HK-2 (cell line): ENCODE results near the gene SYNGR4.
A peak's percentile ranks its signal among the peaks of the same experiment; 100 is the strongest.
"Not testable (repeated sequence)": the region's sequence is repeated elsewhere in the genome, so short reads cannot be mapped to it uniquely, and the experiment has no call there.

Experiments used
- DNase-seq: peaks from one replicate; pipeline ENCODE4 v3.0.0-alpha.2; 2018; ENCODE audit not compliant: unreplicated experiment

The SYNGR4 gene

DNA sequence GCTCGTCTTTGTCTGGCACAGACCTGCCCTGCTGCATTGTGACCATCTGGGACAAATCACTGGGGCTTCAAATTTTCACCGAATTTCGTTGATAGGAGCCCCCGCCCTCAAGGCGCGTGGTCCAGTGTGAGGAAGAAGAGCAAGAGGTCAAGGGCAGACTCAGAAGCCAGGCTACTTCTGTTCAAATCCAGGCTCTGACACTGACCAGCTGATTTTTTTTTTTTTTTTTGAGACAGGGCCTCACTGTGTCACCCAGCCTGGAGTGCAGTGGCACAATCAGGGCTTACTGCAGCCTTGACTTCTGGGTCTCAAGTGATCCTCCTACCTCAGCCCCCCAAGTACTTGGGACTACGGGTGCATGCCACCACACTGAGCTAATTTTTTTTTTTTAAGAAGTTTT, 7.2 kb downstream of the SYNGR4 start:
- no peak for DNase-seq

DNA sequence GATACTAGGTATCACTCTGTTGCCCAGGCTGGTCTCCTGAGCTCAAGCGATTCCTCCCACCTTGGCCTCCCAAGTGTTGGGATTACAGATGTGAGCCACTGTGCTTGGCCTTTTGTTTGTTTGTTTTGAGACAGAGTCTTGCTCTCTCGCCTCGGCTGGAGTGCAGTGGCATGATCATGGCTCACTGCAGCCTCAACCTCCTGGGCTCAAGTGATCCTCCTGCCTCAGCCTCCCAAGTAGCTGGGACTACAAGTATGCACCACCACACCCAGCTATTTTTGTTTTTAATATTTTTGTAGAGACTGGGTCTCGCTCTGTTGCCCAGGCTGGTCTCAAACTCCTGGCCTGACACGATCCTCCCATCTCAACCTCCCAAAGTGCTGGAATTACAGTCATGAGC, 7.6 kb downstream of the SYNGR4 start:
- not testable (repeated sequence) for DNase-seq

DNA sequence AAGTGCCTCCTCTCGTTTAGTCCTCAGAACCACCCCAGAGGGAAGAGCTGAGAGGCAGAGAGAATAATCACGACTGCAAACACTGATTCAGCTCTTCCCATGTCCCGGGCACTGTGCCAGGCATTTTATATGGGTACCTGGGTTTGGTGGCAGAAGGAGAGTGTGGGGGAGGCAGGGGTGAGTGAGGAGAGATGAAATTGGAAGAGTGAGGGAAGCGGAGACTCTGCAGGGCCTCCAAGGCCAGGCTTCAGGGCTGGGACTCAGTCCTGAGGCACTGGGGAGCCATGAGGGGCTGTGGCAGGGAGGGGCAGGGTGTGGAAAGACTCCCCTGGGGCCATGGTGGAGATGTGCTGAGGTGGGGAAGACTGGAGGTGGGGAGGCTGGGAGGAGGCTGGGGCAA, 8.7 kb downstream of the SYNGR4 start:
- peak; percentile 57 for DNase-seq

DNA sequence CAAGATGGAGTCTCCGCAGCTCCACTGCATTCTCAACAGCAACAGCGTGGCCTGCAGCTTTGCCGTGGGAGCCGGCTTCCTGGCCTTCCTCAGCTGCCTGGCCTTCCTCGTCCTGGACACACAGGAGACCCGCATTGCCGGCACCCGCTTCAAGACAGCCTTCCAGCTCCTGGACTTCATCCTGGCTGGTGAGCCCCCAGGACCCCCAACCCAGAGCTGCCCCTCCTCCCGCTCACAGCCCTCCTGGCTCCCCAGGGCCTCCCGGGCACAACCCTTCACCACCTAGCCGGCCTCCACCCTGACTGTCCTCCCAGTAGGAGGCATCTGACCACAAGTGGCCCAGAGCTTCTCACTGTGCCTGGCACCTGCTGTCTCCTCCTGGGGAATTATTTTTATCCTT, 9.4 kb downstream of the SYNGR4 start:
- no peak for DNase-seq

DNA sequence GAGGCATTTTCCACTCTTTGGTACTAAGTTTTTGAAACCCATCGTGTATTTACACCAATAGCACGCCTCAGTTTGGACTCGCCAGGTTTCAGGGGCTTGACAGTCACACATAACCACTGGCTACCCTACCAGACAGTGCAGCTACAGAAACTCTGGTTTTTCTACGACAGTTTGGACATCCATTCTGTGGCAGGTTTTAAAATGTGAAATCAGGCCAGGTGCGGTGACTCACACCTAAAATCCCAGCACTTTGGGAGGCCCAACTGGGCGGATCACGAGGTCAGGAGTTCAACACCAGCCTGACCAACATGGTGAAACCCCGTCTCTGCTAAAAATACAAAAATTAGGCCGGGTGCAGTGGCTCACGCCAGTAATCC, 14.0 kb downstream of the SYNGR4 start:
- DNase-seq: no peak

DNA sequence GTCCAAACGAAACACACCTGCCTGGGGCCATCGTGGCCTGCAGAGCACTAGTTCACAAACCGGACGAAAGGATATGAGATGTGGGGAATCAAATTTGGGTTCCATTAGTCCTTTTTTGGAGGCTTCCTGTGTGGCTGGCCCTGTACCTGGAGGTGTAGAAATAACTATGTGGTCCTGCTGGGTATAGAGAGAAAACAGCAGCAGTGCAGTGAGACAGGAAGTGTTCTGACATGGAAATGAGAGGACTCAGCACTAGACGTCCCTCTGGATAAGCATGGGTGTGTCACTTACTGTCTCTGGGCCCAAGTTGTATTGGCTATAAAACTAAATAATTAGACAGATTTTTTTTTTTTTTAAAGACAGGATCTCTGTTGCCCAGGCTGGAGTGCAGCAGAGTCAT, 14.9 kb downstream of the SYNGR4 start:
- no peak for DNase-seq

DNA sequence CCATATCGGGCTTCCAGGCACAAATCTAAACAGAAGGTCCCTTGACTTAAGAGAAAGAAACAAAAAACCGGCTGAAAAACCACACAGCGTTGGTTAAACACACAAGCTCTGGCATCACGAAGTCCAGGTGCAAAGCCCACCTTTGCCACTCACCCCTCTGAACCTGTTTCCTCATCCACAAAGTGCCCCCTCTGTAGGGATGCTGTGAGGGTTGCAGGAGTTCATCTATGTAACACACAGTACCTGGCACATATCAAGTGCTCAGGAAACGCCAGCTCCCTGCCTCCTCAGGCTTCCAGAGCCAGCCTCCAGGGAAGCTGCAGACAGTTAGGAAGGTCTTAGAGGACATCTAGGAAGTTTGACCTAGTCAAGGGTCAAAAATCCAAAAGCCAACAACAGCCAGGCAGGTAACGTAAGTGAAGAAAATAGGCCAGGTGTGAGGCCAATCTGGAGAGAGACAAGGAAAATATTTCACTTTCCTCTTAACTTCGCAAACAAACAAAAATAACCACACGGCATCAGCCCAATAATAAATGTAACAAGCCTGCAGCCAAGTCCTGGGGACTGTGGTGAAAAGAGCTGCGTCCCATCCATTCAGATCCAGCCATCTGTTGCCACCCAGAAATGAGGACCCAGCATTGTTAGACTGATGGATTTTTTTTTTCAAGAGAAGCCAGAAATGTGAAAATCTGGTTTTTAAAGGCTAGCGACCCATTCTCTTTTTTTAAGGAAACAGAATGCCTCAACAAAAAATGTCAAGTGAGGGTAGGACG, 17.2 kb downstream of the SYNGR4 start:
- DNase-seq: no peak

DNA sequence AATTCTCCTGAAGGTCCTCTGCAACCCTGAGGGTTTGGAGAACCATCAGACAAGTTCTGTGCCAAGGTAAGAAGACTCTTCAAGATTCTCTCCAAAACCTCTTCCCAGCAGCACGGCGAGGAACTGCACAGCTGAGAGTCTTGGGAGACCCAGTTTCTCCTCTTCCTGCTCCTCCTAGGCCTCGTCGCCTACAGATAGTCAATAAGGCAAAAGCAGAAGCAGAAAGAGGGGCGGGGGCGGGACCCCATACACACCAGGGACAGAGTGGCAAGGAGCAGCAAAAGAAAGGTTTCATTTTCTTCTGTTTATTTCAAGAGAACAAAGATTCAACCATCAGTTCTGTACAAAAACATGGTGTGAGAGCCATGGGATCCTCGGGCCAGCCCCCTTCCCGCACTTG, 18.1 kb downstream of the SYNGR4 start:
- DNase-seq: no peak

DNA sequence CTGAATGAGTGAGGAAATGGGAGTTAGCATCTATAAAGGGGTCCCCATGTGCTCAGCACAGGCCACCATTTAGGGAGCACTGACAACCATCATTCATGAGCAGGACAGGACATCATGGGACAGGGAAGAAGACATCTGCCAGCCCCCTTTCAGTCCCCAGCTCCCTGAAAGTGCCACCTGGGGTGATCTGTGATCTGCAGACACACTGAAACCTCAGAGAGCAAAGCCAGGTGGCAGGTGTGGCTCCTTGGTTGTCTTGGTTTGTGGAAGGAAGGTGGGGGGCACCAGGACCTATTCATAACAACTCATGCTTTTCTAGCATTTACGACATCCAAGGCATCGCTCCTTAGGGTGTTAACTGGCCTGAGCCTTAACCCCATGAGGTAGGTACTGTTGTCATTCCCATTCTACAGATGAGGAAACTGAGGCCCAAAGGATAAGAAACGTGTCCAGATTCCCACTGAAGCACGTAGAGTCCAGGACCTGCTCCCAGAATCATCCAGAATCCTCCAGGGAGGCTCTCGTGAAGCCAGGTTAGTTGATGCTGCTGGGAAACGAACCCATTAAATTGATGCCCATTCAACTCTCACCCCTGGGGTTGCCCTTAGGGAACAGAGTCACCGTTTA, 21.4 kb downstream of the SYNGR4 start:
- DNase-seq: no peak

DNA sequence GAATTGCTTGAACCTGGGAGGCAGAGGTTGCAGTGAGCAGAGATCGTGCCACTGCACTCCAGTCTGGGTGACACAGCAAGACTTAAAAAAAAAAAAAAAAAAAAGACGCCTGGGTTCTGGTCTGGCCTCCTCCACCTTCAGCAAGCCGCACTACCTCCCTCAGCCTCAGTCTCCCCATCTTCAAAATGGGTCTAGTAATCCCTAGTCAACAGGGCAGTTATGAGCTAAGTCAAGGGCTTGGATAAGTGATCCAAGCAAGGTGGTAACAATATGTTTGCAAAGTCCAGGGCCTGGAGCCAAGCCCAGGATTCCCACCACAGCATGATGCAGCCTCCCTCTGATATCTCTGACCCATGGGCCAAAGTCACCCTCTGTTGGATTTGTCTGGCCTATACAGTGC, 22.8 kb downstream of the SYNGR4 start:
- DNase-seq: no peak

DNA sequence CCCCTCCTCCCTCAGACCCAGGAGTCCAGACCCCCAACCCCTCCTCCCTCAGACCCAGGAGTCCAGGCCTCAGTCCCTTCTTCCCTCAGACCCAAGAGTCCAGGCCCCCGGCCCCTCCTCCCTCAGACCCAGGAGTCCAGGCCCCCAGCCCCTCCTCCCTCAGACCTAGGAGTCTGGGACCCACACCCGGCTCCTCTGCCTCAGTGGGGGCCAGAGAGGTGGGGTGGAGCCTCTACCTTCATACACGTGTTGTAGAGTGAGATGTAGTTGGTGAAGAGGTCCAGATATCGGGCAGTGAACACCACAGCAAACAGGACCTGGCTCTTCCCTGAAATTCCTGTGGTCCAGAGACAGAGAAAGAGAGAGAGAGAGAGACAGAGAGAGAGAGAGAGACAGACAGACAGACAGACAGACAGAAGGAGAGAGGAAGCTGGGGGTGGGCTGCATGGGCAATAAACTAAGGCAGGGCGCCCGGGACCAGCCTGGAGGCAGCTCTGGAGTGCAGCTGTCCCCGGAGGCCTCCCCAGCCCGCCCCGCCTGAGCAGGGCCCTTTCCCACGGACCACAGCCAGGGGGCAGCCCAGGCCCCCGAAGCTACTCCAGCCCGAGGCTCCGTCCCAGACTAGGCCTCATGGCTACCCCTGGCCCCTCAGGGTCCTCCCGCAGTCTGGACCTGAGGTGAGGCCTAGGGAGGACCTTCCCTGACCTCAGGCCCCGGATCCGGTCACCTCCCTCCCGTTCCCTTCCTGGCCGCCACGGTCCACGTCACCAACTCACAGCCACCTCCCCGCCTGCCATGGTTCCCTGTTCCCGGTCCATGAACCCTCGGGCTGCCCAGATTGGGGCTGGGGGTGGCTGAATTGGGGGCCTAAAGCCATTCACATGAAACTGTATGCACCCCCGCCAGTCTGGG, 26.3 kb downstream of the SYNGR4 start:
- peak; percentile 67 for DNase-seq

DNA sequence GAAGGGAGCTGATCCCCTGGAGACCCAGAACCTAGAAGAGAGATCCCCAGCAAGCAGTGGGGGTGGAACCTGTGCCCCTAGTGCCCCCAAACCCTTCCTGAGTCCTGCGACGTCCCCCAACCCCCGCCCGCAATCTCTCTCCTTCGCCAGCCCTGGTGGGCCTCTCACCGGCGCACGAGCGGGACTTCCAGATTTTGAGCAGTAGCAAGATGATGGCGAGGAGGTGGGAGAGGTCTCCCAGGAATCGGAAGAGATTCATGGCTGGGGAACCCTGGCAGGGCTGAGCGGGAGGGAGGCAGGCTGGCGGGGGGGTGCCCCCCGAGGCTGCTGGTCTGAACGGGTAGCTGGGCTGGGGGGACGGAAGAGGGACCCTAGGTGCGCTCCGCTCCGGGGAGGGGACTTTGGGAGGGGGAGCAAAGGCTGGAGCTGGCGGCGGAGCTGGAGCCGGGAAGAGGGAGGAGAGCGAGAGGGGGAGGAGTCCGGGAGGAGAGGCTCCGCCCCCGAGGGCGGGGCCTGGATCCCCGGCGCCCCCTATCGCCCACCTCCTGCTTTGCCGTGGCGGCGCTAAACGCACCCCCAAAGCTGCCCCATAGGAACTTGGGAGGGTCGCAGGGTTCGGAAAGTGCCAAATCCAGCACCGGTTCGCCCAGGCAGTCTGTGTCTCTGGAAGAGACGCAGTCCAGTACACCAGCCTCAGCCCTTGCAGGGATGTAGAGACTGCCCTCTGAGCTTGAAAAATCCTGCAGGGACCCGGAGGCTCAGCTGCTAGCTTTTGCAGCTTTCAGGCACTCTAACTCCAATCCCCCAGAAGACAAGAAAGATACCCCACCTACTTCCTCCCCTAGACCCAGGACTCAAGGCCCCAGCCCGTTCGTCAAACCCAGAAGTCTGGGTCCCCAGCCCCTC, 27.2 kb downstream of the SYNGR4 start, which contains the start of gene KDELR1:
KDELR1 (minus strand) TSS at position 452 of the 906 bp plus-strand sequence; CDS start at position 259, 193 bp downstream.
- DNase-seq: peak; percentile 79

DNA sequence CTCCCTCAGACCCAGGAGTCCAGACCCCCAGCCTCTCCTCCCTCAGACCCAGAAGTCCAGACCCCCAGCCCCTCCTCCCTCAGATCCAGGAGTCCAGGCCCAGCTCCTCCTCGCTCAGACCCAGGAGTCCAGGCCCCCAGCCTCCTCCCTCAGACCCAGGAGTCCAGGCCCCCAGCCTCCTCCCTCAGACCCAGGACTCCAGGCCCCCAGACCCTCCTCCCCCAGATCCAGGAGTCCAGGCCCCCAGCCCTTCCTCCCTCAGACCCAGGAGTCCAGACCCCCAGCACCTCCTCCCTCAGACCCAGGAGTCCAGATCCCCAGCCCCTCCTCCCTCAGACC, 27.8 kb downstream of the SYNGR4 start:
- not testable (repeated sequence) for DNase-seq

DNA sequence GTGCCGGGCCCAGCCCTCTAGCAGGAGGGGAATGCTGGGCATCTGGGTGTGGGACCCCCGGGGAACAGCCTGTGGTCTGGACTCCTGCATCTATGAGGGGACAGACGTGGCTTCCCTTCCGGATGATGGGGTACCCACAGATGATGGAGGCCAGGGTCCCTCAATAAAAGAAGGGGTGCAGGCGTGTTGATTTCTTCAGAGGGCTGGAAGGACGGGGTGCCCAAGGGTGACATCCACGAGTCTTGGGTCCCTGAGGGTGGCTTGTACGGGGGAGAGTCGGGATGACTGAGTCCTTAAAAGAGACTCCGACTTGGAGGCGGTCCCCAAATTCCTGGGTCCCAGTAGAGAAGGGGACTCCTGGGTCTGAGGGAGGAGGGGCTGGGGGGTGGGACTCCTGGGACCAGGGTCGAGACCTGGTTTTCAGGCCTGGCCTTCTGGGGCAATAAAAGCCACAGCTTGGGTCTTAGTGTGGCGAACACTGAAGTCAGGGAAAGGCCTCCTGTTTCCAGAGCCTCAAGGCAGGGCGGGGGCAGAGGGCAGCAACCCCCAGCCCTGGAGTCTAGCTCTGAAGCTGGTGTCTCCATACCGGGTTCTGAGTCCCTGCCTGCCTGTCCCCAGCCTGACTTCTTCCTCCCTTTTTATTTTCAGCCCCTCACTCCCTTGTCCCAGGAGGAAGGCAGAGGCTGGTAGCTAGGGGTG, 28.8 kb downstream of the SYNGR4 start:
- no peak for DNase-seq

DNA sequence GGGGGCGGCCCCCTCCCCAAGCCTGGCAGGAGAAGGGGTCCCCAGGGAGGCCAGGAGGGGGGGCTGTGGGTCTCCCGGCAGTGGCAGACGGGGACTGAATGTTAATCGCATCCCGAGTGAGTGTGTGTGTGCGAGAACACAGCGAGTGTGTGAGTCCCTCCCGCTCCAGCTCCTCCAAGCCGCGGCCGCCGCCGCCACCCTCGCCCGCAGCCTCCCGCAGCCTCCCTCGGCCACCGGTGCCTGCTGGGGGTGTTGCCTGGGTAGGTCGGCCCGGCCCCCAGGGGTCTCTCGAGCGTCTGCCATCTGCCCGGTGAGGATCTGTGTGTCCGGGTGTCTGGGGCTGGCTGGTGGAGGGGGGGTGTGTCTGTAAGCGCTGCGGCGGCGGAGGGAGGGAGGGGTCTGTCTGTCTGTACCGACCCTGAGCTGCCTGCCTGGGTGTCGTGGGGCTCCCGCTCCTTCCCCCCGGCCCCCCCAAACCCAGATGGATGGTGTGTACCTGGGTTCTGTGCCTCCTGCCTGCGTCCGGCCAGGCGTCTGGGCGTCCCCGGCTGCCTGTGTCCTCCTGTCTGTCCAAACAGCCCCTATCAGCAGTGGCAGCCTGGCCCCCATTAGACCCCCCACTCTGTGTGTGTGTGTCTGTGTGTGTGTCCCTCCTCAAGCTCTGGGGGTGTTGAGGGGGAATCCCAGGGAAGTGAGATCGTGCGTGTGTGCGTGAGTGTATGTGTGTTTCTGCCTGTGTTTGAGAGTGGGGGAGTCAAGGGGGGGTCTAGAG, 29.6 kb downstream of the SYNGR4 start, which contains the start of gene GRIN2D:
GRIN2D (plus strand) TSS at position 110 of the 772 bp plus-strand sequence. CDS start 4,725 bp downstream, outside the sequence.
- peak; percentile 56 for DNase-seq

DNA sequence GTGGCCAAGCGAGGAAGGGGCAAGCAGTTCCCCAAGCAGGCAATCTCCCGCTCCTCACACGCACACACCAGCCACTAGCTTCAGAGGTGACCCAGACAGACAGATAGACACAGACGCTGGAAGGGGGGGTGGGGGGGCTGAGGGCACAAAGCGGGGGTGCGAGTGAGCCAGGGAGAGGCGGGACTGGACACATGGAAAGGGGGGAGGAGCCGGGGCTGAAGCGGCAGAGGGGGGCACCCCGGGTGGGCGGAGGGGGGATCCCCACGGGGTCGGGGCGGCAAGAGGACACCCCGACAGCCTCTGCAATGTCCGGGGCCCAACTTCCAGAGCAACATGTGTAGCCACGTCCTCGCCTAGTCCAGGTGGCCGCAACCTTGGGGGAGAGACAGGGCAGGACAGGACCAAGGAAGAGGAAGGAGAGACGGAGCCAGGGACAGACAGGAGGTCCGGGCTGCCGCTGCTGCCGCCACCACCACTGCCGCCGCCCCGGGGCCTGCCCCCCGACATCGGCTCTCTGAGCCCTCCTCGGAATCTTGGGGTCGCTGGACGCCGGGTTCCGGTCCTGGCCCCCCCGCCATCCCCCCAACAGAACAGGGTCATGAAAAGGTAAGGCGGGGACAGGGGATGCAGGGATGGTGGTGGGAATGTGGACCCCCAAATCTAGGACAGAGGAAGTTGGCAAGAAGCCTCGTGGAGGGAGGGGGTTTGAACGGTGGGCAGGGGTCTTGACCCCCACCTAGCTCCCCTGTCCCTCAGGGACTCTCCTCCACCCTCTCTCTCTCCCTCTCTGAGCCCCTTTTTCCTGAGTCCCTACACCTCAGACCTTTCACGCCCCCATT, 30.4 kb downstream of the SYNGR4 start:
- no peak for DNase-seq

DNA sequence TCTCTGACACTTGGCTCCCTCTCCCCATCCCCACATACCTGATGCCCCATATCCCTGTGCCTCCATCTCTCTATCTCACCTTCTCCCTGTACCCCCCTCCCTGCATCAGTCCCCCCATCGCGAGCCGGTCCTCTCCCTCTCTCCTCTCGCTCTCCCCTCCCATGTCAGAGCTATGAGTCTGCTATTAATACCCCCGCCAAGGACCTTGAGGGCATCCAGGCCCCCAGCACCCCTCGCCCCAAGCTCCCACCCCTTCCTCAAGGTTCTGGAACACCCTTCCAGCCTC, 30.9 kb downstream of the SYNGR4 start:
- DNase-seq: no peak

DNA sequence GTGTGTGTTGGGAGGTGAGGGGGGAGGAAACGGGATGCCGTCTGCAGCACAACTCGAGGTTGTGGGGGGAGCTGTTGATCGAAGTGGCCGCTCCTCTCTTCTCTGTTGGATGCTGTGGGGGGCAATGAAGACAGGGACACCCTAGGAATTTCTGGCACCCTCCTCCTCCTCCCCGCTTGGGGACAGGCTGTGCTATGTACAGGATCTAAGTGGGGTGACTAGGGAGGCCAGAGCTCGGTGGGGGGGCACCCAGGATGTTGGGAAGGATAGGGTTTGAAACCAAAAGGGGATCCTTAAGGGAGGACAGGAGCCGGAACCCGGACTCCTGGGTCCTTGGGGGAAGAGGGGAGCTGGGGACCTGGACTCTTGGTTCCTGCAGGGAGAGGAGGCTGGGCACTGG, 31.3 kb downstream of the SYNGR4 start:
- no peak for DNase-seq
